Anterior cingulate cortex (tissue), 58 donors: Measurements from ENCODE around the gene FER.
"Not testable (repeated sequence)": the region's sequence is repeated elsewhere in the genome, so short reads cannot be mapped to it uniquely, and the experiment has no call there.

Experiments
- DNase-seq, 58 donors: peaks; one replicate each; lab custom pipeline; 2025; lab: John Stamatoyannopoulos, UW

The FER gene

DNA sequence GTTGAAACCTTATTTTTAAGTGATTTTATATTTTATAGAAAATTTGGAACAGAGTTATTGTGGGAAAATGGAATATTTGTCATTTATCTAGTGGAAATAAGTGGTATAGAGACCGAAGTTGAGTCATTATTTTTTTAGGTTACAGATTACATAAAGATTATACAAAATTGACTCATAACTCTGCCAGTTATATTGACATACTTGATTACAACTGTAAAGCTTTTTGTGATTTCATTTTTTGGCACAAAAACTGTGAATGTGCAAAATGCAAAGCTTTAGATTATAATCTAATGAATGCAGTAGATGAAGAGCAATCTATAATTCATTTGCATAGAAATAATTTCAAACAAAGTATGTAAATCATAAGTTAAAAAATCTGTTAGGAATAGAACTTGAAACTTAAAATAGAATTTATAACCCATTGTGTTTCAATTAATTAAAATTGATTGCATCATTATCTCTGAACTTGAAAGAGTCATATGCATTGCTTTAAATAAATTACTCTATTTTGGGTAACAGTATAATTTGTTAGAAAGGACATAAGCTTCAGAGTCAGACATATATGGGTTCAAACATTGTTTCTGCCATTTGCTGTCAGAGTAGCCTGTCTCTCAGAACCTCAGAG lies 280.4 kb downstream of the FER start:
- DNase-seq = no peak

GRCh38 chr5:109028608-109029299 lies 281.1 kb downstream of the FER start:
- no peak for DNase-seq

DNA sequence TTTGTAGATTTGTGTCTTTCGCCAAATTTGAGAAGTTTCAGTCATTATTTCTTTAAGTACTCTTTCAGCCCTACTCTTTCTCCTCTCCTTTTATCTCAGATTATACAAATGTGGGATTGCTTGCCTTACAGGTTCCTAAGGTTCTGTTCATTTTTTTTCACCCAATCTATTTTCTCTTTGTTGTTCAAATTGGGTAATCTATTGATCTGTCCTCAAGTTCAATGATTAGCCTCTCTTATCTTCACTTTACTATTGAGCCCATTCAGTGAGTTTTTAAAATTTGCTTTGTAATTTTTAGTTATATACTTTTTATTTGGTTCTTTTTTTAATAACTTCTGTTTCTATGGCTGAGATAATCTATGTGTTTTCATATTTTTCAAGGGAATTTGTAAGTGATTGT lies 282.1 kb downstream of the FER start:
- DNase-seq = no peak

DNA sequence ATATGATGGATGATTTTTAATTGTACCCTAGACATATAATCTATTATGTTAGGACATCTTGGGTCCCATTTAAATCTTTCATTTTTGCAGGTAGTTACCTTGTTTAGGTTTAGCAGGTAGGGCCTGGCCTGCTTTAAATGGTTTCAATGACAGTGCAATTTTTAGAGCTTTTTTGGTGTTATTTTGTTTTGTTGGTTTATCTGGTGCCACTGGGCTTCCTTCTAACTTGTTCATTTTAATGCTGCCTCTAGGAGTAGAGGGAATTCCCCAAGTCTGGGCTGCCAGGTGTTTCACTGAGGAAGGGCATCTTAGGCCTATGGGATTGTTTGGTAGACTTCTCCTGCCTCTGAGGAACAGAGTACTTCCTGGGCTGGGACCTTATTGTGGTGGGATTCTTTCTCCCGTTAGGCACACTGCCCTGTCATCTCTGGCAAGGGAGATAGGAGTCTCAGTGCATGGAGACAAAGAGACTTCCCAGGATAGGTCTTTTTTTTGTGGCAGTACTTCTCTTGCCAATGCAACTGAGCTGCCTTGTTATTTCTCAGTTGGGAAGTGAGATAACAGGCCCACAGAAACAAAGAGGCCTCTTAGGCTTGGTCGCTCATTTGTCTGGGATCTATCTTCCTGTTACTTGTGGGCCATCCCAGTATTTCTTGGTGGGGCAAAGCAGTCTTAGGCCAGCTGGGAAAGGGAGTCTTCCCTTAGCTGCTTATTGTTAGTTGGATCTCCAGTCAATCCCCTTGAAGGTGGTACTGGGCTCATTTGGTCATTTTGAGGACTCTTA lies 282.9 kb downstream of the FER start:
- no peak for DNase-seq

DNA sequence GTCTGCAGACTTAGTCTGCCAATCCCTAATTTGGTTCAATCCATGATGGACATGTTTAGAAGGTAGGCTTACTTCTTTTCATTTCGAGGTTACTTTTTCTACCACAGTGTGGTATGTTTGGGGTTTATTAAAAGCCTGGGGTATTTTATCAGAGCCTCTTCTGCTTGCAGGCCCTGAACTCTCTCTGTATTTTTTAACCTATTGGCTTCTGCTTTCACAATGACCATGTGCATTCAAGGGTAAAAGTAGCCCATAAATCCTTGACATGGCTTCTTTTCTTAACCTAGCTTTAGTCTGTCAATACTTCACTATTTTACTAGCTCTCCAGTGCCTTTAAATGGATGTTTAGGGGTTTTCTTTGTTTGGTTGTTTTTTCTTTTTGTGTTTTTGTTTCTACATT lies 286.6 kb downstream of the FER start:
- no peak for DNase-seq

DNA sequence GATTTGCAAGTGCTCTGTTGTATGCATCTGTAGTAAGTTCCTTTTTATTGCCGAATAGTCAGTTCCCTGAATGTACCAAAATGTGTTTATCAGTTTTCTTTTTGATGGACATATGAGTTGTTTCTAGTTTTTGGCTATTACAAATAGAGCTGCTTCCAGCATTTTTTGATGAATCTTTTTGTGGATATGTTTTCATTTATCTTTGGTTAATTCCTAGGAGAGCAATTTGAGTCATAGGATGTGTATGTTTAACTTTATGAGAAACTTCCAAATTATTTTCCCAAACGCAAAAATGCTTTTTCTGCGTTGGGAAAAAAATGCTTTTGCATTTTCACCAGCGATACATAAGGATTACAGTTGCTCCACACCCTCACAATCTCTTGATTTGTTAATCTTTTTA lies 287.7 kb downstream of the FER start:
- no peak for DNase-seq

GRCh38 chr5:109038209-109038840 lies 290.6 kb downstream of the FER start:
- DNase-seq = no peak

DNA sequence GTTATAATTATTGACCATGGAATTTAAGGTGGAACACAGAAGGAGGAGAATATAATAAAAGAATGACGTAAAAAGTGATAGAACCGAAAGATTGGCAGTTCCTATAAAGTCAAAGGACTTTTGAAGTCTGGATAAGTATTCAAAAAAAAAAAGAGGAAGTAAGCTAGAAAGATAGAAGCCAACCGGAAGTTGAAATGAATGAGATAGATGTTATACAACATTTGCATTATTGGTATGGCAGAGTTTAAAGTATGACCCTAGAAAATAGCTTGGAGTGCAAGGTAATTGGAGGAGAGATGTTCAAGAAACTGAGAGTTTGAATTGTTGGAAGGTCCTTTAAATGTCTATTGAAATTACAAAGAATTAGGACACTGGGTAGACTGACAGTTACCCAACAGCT lies 293.6 kb downstream of the FER start:
- DNase-seq = no peak

DNA sequence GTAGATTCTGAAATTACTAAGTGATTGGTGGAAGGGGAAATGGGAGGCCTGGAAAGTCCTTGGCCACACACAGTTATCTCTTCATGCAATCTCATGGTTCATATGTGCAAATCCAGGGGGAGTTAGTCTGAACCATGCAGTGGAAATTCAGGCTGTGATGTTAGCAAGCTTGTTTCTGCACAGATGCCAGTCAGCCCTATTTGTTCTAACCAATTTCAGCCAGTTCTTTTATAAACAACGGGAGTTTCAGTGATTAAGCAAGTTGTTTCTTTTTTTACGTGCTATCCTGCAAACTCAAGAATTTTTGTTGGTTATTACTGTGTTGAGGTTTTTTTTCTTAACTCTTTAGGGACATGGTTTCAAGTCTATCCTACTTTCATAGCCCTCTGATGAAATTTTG lies 298.0 kb downstream of the FER start:
- DNase-seq = no peak

DNA sequence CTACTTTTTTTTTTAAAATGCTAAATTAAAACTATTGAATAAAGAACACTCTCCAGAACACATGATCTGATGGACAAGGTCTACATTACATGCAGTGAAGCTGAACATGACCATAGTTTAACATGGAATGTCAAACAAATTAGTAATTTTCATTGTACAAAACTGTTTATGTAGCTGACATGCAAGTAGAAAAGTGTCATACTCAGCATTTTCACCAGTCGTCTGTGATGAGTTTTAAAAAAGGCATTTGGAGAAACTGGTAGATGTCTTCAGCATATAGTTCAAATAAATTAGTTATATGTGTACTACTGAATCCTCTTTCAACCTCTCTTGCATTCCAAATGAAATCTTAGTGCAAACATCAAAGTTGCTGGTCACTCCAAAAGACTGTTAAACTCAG lies 301.9 kb downstream of the FER start:
- DNase-seq = no peak

DNA sequence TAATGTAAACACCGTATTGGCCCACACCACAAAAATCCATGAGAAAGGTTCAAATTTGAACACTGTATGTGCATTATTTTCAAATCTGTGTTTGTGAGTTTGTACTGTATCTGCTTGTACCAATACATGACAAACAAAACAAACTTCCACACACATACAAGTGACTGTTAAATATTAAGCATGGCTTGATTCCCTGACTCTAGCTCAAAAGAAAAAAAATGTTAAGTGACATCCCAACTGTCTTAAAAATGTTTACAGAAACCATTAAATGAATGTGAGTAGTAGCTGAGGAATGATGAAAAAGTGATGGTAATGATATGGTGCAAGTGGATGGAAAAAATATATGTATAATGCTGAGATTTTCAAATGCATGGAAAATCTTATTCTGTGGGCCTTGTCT lies 302.6 kb downstream of the FER start:
- not testable (repeated sequence) for DNase-seq

DNA sequence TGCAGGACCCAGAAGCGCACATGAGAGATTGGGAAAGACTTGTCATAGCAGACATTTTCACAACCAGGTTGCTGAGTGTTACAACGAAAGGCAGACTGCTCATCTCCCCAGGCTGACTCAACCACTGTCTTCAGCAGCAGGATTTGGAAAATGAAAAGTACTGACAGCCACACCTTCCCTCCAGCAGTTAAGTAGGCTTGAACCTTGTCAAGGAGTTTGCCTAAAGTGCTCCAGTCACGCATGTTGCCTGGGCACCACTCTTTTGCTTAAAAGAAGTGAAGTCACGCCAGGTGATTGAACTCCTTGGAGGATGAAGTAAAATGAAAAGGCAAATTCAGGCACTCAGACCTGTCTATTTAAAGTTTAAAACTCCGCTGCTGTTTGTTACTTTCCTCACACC lies 304.5 kb downstream of the FER start:
- not testable (repeated sequence) for DNase-seq

DNA sequence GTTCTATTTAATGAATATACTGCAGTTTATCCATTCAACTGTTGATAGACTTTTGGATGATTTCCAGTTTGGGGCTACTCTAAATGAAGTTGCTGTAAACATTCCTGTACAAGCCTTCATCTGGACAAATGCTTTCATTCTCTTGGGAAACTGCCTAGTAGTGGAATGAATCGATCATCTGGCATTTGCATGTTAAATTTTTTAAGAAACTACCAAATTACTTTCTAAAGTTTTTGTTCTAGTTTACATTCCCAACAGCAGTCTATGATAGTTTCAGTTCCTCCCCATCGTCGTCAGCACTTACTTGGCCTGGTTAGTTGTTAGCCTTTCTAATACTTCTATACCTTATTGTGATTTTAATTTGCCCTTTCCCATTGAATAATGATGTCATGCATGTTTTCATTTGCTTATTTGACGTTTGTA lies 306.3 kb downstream of the FER start:
- DNase-seq = no peak

- no peak for DNase-seq
Observed at GRCh38 chr5:109060378-109061025, 312.8 kb downstream of the FER start.

DNA sequence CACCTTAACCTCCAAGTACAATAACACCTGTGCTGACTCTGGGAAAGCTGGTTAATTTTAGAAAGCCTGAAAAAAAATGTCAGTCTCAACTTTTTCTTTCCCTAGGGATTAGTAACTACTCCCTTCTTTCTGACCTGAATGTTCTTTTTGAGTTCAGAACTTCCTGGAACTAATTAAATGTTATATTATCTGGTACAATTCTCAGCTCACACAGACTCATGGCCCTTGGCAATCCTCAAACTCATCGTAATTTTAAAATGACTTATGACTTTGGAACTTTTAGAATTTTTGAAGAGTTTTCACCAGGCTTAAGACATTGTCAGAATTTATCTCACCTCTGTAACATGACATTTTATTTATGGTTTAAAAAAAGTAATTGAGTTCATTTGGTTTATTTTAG lies 315.0 kb downstream of the FER start:
- DNase-seq = no peak

- no peak for DNase-seq
Observed at GRCh38 chr5:109063223-109063622, 315.5 kb downstream of the FER start.

GRCh38 chr5:109076741-109077140 lies 329.0 kb downstream of the FER start:
- DNase-seq = no peak

GRCh38 chr5:109078448-109078847 lies 330.8 kb downstream of the FER start:
- no peak for DNase-seq

DNA sequence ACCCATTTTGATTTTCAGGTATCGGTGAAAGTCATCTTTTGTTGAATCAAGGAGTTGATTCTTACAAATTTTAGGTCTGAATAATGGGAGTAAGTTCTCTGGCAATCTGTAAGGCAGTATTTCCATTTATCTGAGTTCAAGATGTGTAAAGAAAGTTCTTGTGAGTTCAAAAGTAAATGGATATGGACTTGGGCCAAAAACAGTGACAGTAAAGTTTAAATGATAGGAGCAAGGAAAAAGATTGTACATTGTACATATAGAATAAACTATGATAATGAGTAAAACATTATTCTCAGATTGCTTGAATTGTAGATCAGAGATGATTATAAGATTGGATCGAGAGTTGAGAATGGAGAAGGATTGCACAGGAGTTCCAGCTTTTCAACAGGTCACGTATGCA lies 332.8 kb downstream of the FER start:
- no peak for DNase-seq

DNA sequence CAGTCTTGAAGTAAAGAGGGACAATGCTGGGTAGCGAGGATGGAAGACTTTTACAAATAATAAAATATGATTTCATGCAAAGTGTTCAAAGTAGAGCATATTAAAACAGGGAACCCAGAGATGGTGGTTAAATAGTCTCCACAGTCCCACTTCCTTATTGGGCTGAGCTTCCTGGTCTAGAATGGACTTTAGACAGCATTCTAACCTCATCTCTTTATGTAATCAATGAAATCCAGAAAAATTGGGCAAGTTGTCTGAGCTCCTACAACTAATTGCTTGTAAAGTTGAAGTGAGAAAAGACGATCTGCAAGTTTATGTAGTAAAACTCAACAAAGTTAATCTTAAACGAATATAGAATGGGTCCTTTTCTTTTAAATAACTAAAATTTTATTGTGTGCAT lies 333.2 kb downstream of the FER start:
- no peak for DNase-seq

DNA sequence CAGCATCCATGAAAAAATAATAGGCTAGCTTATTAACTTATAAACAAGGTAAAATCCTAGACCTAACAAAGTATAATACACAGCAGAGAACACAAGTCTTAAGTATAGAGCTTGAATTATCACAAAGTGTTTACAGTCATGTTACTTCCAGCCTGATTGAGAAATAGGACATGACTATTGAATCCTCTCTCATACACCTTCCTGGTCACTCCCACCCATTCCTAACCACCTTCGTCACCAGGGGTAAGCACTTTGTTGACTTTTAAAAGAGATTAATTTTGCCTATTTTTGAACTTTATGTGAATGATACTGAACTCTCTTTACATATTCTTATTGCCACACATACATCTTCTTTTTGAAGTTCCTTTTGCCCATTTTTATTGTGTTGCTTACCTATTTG lies 336.2 kb downstream of the FER start:
- no peak for DNase-seq
